ENCODE data around the gene ERICH4.

The ERICH4 gene

DNA sequence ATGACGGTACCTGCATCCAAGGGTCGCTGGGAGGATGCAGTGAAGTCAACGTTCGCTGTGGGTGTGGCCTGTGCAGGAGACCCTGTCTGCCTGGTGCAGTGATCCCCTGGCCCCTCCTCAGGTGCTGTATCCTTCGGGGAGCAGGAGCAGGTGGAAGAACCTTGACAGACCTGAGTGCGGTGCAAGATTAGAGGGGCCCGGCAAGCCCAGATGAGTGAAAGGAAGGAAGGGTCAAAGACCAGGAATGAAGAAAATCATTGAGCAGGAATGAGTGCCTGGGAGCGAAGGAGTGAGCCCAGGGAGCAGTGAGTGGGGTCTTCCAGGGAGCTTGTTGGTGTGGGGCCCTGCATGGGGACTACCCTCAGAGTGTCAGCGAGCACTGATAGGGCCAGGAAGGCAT is 28.5 kb upstream of the ERICH4 start:
- DNase-seq (ENCODE audit: low read depth in 2 of 2): no peak

DNA sequence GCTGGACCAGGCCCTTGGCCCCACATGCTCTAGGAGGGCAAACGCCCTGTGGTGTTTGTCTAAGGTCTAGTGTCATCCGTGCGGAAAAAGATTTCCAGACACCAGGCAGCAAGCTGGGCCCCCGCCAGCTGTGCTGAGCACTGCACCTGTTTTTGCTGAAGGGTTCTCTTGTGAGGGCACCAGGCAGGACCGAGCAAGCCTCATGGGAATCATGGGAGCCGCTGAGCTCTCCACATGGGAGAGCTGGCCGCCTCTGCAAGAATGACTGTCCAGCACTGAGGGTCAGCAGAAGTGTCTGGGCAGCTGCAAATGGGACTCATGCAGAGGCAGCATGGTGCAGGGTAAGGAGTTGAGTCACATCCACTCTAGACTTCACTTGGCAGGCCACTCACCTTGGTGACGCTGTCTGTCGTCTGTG is 27.8 kb upstream of the ERICH4 start:
- no peak for DNase-seq (ENCODE audit: low read depth in 2 of 2)

DNA sequence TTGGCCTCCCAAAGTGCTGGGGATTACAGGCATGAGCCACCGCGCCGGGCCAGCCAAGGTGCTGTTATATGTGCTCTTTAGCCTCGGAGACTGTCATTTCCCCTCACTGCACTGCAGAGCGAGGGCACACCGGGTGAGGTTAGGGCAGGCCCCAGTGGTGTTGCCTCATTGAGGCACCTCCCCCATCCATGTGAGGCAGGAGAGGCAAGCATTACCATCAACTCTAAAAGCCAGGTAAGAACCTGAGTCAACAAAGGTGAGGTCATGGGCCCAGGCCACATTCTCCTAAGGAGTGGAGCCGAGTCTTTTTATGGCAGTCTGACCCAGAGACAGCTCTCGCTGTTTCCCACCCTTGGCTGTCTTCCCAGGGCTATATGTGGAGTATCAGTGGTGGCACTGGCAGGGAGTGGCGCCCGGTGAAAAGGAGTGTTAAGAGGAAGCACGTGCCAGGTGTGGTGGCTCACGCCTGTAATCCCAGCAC is 26.7 kb upstream of the ERICH4 start:
- no peak for DNase-seq (ENCODE audit: low read depth in 2 of 2)

GRCh38 chr19:41420101-41420880 is 22.7 kb upstream of the ERICH4 start:
- DNase-seq (ENCODE audit: low read depth in 2 of 2): no peak

- DNase-seq (ENCODE audit: low read depth in 2 of 2): no peak
Measured at GRCh38 chr19:41421314-41421713, 21.6 kb upstream of the ERICH4 start.

GRCh38 chr19:41421973-41422372 is 21.0 kb upstream of the ERICH4 start:
- no peak for DNase-seq (ENCODE audit: low read depth in 2 of 2)

- no peak for DNase-seq (ENCODE audit: low read depth in 2 of 2)
Measured at GRCh38 chr19:41422456-41422855, 20.5 kb upstream of the ERICH4 start.

GRCh38 chr19:41422955-41423354 is 20.0 kb upstream of the ERICH4 start:
- no peak for DNase-seq (ENCODE audit: low read depth in 2 of 2)

GRCh38 chr19:41424335-41425173 is 18.4 kb upstream of the ERICH4 start:
- no peak for DNase-seq (ENCODE audit: low read depth in 2 of 2)

- no peak for DNase-seq (ENCODE audit: low read depth in 2 of 2)
Measured at GRCh38 chr19:41425174-41426115, 17.5 kb upstream of the ERICH4 start.

DNA sequence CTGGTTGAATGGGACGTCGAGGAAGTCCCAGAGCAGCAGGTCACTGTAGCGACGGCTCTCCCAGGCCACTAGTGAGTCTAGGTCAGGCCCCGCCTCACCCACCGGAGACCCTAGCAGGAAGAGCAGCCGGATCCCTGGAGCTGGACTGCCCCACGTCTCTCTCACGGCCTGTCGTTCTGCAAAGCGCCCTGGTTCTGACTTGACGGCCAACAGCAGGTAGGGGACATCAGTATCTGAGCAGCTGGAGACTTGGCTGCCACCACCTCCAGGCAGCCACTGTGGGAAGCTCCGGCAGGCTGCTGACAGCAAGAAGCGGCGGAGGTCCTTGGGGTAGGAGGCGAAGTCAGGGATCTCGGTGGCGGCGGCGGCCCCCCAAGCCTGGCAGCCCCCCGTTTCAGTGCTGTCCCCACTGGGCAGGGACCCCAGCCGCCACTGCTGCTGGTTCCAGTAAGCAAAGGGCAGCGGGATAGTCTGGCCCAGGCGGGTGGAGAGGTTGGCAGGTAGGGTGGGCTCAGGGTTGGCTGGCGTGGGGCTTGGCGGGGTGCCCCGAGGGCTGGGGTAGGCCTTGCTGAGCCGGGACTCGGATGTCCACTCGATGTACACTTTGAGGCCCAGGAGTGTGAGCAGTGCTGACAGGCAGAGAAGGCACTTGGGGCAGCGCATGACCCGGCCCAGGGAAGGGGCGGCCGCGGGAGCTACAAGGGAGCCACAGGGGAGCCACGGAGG is 16.7 kb upstream of the ERICH4 start:
- no peak for DNase-seq (ENCODE audit: low read depth in 2 of 2)

DNA sequence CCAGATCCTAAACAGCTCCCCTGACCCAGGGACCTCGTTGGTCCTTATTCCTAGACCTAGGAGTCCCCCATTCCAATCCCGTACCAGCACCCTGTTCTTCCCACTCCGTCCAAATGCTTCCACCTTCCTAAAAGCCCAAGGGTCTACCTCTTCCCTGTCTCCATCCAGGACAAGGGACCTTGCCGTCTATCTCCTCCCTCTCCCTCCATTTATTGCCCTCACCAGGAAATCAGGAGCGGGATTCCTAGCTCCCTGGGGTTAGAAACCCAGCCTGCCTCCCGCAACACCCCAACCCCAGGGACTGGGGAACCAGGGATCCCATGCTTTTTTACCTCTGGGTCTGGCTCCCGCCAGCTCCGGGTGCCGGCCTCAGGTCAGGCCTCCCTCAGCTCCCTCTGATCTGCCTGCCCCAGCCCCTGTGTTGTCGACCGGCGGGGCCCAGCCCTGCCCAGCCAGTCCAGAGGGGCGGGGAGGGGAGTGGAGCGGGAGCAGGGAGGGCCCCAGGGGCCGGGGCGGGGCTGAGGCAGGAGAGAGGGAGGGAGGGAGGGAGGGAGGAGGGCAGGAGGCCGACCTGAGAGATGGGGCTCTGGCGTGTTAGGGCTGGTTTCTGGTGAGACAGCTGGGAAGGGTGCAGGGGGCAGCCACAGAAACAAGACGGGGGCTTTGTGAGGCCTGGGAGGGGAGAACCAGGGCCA is 15.9 kb upstream of the ERICH4 start, which contains the start of gene B3GNT8:
B3GNT8 (minus strand) TSS at position 423 of the 695 bp plus-strand sequence. CDS start 596 bp downstream, outside the sequence.
- DNase-seq (ENCODE audit: low read depth in 2 of 2): peak; percentile 24 to 27

DNA sequence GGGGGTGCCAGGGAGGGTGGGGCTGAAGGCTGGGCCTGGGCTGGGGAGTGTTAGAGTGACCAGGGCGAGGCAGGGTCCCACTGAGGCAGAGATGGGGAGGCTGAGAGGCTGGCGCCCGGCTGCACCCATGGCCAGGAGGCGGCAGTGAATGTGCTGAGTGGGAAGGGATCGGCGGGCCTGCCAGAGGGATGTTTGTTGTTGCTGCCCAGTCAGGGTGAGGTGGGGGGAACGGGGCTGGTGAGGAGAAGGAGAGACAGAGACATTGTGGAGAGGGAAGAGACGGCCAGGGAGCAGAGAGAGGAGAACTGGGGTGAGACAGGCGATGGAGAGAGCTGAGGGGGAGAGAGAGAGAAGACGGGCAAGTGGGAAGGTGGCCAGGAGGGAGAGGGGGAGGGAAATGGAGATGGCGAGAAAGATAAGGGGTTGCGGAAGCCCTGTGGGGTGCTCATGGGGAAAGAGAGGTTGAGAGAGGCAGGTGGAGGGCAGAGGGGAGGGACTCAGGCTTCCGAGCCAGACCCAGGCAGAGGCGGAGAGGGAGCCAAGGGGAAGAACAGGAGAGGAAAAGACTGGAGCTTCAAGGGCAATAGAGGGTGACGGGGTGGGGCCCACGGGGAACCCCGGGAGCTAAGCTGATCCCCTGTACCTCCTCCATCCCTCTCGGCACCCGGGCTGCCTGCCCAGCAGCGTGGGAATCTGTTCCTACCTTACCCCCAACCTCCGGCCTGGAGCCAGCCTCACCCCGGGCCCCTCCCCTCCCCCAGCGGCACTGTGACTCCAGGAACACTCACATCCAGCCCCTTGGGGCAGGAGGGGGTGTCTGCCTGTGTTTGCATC is 15.1 kb upstream of the ERICH4 start:
- no peak for DNase-seq (ENCODE audit: low read depth in 2 of 2)

GRCh38 chr19:41428481-41428859 is 14.5 kb upstream of the ERICH4 start:
- no peak for DNase-seq (ENCODE audit: low read depth in 2 of 2)

DNA sequence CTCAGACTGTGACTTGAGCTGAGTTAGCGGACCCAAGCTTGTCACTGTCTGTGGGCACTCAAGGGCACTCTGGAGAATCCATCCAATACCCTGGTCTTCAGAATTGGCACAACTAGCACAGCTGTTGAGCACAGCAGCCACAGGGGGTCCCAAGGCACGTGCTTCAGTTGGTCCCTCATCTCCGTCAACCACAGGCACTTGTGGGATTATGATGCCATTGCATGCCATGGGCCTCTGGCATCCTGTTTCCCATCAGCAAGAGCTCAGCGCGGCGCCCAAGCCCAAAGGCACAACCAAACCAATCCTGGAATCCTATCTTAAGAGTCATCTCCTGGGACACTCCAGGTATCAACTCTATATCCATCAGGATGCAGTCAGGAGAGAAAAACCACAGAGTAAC is 12.0 kb upstream of the ERICH4 start:
- no peak for DNase-seq (ENCODE audit: low read depth in 2 of 2)

DNA sequence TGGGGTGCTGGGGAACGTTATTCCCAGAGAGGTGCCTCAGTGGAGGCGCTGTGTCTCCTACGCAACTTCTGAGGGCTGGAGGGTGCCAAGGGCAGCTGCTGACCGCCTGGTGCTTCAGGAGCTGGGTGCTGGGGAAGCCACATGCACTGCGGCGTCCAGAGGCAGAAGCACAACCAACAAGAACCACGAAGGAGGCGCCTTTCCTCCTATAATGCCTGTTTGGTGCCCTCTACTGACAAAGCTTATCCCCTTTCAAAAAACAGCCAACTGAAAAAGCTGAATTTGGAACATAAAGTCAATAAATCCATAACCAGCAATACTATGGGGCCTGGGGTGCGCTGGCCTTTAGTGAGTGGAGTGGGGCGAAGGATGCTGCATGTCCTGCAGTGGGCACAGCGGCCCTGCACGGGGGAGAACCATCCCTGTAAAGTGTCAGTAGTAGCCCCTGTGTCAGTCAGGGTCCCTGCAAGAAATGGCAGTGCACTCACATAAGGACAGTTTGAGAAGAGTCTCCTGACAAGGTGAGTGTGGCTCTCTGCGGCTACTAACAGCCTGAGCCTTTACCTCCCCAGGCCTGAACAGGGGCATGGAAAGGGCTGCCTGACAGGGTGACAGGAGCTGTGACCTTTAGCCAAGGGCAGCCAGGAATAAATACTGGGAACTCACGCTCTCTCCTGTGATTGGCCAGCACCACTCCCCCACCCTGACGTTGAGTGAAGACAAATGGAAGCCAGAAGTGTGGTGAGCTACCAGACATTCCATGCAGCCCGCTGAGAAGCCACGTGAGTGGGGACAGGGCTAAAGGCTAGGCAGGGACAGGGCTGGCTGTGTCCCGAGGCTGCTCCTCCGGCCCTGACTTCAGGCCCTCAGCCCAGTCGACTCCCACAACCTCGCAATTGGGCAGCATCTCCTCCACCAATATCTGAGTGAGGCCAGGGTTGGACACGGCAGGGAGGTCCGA is 11.2 kb upstream of the ERICH4 start:
- DNase-seq (ENCODE audit: low read depth in 2 of 2): no peak

GRCh38 chr19:41433171-41433570 is 9.8 kb upstream of the ERICH4 start:
- no peak for DNase-seq (ENCODE audit: low read depth in 2 of 2)

DNA sequence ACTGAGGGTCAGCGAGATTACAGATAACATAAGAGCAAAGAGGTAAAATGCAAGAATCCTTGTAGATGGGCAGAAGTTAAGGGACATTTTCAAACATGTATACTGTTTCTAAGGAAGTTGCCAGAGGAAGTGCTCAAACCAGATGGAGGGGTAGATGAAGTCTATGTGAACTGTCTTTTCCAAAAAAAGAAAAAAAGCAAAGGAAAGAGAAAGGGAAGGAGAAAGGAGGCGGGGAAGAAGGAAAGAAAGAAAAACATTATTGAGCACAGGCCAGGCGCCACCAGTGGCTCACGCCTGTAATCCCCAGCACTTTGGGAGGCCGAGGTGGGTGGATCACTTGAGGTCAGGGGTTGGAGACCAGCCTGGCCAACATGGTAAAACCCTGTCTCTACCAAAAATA is 8.5 kb upstream of the ERICH4 start:
- DNase-seq (ENCODE audit: low read depth in 2 of 2): no peak

Measured in fibroblast of skin of left quadriceps (primary cell).